Fibroblast of mammary gland (primary cell): ENCODE measurements around the gene SEC22B.
"Not testable (repeated sequence)": the region's sequence is repeated elsewhere in the genome, so short reads cannot be mapped to it uniquely, and the experiment has no call there.

ENCODE experiments used
- DNase-seq: peaks from one replicate; pipeline ENCODE4 v3.0.0-alpha.2; 2010; ENCODE audit warnings: low read depth
- H3K4me3 ChIP-seq: 2 replicates; pipeline ENCODE4 v1.5.1; 2011; ENCODE audit warnings: low read depth, mild to moderate bottlenecking, low read length, moderate library complexity; ENCODE audit not compliant: control insufficient read depth
- TF ChIP-seq, protein P1 (sequence below): conservative IDR thresholded peaks from 2 replicates; pipeline ENCODE4 v1.5.1; 2011; ENCODE audit warnings: low read depth, low read length, inconsistent platforms; ENCODE audit not compliant: control insufficient read depth, insufficient read depth

Gene SEC22B

DNA sequence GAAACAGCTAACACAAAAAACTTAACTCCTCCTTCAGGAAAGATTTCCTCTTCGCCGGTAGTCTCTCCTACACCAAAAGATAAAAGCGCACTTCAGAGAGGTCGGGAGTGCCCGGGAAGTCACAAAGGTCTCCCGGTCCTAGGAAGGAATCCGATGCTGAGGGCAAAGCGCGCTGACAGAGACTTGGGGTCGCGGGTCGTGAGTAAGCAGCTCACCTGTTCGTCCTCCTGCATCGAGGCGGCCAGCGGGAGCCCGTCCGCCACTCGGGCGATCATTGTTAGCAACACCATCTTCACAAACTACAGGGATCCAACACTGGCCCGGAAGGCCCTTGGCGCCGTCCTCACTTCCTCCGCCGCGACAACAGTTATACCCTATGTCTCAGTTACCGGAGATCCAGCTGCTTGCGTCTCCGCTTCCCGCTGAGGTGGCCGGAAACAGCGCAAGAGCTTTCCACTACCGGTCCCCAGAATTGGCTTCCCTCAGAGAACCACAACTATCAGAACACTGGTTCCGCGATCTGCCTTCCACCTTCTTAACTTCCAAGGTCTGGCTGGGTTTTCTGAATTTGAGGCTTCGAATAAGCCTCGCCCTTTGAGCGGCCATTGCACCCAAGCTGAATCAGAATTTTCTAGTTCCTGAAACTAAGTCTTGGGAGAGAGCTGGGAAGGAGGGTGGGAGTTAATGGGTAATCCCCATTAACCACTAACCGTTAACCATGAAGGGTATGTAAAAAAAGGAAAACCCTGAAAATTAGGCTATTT lies at the start of gene SEC22B:
SEC22B (minus strand) TSS at position 429 of the 764 bp plus-strand sequence; CDS start at position 290, 139 bp downstream.
- DNase-seq: peak; percentile 97
- H3K4me3 ChIP-seq: peak within 1 kb of the TSS; percentile 83
- TF ChIP-seq, protein P1, sequence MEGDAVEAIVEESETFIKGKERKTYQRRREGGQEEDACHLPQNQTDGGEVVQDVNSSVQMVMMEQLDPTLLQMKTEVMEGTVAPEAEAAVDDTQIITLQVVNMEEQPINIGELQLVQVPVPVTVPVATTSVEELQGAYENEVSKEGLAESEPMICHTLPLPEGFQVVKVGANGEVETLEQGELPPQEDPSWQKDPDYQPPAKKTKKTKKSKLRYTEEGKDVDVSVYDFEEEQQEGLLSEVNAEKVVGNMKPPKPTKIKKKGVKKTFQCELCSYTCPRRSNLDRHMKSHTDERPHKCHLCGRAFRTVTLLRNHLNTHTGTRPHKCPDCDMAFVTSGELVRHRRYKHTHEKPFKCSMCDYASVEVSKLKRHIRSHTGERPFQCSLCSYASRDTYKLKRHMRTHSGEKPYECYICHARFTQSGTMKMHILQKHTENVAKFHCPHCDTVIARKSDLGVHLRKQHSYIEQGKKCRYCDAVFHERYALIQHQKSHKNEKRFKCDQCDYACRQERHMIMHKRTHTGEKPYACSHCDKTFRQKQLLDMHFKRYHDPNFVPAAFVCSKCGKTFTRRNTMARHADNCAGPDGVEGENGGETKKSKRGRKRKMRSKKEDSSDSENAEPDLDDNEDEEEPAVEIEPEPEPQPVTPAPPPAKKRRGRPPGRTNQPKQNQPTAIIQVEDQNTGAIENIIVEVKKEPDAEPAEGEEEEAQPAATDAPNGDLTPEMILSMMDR: no peak

DNA sequence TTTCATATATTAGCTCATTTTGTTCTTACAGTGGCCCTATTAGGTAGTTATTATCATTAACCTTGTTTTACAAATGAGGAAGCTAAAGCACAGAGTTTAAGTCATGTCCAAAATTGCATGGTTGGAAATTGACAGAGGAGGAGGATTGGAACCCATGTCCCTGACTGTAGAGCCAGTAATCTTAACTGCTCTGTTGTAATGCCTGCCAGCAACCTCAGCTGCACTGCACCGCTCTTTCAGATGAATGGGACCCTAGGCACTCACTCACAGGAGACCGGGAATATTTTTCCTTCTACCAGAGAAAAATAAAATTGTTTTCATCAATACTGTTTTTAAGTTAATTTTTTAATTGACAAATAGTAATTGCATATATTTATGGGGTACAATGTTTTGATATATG lies 41.6 kb upstream of the SEC22B start:
- H3K4me3 ChIP-seq: not testable (repeated sequence)

DNA sequence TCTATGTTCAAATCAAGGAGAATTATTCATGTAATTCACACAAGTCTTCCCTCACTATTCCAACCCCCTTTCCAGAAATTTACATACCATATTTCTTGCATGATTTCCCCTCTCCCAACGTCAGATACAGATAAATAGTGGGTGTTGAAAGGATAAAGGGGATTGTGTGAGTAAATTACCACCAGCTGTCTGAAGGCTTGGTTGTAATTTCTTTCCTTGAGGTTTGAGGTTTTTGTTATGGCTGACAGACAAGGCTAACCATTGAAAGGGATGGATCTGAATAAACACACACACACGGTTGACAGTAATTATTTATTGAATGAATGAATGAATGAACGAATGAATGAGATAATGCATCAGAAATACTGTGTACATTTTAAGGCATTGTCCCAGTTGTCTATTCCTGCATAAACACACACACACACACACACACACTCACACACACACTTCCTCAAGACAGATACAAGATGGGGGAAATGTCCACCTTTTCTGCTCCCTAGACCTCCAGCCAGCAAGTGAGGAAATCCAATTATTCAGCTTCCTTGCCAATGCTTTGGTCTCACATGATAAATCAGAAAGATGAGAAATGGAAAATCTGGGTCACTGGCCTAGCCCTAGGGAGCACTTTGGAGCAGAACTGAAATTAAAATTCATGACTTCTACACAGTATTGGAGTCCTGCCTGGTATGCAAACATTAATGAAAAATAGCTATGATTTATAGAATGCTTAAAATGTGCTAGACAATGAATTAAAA lies 41.0 kb upstream of the SEC22B start:
- not testable (repeated sequence) for H3K4me3 ChIP-seq
- peak; percentile 47 for DNase-seq

More for the DNA sequence above, 41.6 kb upstream of the SEC22B start:
- not testable (repeated sequence) for DNase-seq

DNA sequence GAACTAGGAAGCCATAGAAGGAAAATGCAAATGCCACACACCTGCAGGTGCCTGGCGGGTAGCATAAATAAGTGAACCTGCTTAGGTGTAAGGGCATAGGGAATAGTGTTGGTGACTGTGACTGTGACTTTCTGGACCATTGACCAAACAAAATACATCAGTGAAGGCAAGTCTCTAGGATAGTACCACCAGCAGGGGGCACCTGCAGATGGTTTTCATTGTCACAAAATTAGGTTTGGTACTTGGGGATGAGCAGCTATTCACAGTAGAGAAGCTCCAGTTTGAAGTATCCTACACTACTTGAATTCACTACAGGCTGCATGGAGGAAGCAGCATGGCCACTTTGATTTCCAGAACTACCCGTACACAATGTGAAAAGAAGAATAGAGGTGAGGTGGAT lies 37.3 kb upstream of the SEC22B start:
- H3K4me3 ChIP-seq, DNase-seq: not testable (repeated sequence)

DNA sequence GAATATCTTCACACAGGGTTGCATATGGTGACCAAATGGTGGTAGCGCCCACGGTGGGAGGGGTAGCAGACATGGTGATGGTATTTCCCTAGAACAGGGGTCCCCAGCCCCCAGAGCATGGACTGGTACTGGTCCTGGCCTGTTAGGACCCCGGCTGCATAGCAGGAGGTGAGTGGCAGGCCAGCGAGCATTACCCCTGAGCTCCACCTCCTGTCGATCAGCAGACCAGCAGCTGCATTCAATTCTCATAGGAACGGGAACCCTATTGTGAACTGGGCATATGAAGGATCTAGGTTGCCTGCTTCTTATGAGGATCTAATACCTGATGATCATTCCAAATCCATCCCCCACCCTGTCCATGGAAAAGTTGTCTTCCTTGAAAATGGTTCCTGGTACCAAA lies 34.4 kb upstream of the SEC22B start:
- DNase-seq: not testable (repeated sequence)

DNA sequence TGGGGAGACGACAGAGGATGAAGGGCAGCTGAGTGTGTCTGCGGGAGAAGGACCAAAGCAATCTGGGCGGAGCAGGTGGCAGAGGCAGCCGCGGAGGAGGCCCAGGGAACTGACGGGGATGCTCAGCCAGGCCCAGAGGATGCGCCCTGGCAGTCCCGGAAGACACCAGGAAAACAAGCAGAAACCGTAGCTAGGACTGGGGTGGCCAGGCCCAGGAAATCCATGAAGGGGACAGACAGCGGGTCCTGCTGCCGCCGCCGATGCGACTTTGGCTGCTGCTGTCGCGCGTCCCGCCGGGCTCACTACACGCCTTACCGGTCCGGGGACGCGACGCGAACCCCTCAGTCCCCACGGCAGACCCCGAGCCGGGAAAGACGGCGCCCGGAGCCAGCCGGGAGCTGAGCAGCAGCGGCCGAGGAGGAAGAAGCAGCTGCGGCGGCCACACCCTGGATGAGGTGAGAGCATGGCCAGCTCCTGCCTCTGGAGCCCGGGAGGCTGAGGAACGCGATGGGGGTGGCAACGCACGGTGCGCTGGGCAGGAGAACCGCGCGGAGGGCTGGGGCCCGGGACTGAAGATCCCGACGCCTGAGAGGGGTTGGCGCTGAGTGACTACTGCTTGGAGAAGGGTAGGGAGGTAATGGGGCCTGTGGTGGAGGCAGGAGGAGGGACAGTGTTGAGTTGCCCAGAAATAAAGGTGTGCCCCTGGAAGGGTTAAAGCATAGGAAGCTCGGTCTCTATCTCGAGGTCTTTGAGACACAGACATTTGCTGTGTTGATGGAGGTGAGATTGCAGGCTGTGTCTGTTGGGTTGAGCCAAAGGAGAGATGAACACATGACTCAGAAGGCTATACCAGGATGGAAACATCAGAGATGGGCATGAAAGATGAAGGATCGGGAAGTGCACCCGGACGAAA lies 20.8 kb upstream of the SEC22B start:
- DNase-seq: not testable (repeated sequence)
- peak overlapping the region; percentile 47 for H3K4me3 ChIP-seq

More for the DNA sequence above, 34.4 kb upstream of the SEC22B start:
- not testable (repeated sequence) for H3K4me3 ChIP-seq

DNA sequence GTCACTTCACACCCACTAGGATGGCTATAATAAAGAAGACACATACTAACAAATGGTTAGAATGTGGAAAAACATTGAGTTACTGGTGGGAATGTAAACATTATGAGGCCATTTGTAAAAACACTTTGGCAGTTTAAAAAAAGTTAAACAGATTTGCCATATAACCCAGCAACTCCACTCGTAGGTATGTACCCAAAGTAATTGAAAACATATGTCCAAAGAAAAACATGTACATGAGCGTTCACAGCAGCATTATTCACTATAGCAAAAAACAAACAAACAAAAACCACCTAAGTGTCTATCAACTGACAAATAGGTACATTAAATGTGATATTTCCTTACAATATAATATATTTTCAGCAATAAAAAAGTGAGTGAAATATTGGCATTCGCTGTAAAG lies 12.3 kb upstream of the SEC22B start:
- DNase-seq, H3K4me3 ChIP-seq: not testable (repeated sequence)

DNA sequence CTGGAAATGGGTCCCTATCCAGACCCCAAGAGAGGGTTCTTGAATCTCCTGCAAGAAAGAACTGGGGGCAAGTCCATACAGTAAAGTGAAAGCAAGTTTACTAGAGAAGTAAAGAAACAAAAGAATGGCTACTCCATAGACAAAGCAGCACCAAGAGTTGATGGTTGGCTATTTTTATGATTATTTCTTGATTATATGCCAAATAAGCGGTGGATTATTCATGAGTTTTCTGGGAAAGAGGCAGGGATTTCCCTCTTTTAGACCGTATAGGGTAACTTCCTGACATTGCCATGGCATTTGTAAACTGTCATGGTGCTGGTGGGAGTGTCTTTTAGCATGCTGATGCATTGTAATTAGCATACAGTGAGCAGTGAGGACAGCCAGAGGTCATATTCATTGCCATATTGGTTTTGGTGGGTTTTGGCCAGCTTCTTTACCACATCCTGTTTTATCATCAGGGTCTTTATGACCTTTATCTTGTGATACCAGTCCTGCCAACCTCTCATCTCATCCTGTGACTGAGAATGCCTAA lies 5.9 kb upstream of the SEC22B start:
- DNase-seq, H3K4me3 ChIP-seq: not testable (repeated sequence)

DNA sequence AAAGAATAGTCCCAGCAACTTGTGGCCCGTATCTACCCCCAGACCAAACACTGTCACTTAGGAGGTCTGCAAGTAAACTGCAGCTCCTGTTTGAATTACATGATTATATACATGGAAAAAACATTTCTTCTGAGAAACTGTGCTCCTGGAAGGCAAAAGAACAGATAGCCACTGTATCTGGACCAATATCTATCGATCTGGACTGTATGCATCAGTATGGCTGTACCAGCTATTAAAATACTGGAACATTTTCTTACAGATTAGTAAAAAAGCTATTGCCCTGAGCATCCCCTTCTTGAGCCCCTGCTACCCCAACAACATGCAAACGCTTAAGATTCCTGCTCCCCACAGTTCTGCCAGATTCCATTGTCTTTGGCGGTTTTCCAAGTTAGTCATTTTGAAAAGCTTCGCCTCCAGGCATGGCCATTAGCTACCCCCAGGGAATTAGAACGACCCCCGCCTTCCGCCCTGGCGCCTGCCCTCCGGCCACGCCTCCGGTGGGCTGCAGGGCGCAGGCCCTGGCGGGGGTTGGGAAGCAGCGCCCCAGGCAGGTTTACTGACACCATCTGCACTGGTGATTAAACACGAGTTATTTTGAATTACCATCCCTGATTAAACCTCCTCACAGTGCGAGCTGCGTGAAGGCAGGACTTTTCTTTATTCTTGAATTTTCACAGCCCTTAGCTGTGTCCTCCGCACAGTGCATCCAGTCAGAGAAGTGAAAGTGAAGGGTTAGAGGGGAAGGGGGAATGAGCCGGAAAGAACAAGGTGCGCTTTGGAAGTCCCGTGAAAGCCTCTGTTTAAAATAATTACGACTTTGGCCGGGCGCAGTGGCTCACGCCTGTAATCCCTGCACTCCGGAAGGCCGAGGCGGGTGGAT lies 3.7 kb upstream of the SEC22B start:
- DNase-seq: peak; percentile 87
- H3K4me3 ChIP-seq: peak overlapping the region; percentile 21

DNA sequence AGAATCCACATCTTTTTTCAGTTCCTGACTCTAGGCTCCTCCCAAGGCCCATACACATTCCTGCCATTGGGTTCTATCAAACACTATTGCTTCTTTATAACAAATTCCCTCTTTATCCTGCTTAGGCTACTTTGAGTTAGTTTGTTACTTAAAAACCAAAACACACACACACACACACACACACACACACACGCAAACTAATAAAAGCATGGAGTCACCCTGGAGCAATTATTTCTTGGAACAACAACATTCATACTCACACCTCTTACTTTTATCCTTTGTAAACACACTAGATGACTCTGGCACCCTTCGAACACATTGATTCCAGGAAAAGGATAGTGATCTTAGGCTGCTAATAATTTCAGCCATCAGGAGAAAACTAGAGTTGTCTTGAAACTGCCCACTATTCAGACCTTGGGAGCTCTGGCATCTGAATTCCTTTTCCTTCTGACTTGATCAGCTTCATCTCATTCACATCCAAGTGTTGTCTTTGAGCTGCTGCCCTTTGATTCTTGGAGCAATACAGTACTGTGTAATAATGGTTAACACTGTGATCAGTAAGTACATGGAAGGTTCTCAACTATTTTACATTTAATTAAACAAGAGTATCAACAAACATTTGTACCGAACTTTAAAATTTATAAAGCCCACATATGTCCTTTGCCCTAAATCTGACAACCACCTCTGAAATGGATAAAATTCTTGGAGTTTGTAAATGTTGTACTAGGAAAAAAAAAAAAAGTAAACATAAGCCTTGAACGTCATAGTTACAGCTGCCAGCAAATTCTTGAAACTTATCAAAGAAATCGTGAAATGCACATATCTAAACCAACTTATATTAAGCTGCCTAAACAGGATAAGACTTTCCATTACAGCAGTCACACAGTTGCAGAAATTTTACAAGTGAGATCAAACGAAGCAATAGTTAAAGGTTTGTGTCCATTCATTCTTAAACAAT lies 2.8 kb upstream of the SEC22B start:
- peak overlapping the region; percentile 21 for H3K4me3 ChIP-seq
- TF ChIP-seq, protein P1: peak; percentile 10
- peak; percentile 82 for DNase-seq

DNA sequence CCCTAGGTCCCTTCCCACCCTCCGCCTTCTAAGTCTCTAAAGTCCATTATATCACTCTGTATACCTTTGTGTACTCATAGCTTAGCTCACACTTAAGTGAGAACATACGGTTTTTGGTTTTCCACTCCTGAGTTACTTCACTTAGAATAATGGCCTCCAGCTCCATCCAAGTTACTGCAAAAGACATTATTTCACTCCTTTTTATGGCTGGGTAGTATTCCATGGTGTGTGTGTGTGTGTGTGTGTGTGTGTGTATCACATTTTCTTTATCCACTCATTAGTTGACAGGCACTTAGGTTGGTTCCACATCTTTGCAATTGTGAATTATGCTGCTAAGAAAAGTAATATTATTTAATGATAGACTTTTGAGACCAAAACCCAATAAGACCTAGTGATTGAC lies 1.7 kb upstream of the SEC22B start:
- not testable (repeated sequence) for DNase-seq, H3K4me3 ChIP-seq

DNA sequence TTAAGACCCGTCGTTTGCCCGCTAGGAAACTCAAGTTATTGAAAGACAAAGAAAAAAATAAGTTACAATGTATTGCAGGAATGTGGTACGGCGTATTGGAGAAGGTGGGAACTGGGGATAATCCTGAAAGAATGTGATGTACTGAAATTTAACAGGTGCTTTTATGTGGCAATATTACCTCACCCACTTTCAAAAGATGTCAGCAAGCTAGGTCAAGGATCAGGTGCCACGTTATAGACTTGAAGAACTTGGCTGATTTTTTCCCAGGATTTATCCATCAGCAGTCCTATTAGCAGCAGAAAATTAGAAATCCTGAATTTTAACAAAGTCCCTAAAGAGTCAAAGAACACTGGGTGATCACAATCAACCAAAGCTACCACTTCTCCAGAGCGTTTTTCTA lies 632 bp downstream of the SEC22B start:
- peak; percentile 31 for DNase-seq

DNA sequence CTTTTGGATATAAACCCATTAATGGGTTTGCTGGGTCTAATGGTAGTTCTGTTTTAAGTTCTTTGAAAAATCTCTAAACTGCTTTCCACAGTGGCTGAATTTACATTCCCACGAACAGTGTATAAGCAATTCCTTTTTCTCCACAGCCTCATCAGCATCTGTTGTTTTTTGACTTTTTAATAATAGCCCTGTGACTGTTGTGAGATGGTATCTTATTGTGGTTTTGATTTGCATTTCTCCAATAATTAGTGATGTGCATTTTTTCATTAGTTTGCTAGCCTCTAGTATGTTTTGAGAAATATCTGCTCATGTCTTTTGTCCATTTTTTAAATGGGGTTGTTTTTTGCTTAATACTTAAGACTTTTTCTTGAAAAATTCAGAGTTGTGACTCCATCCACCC lies 11.6 kb downstream of the SEC22B start:
- not testable (repeated sequence) for DNase-seq, H3K4me3 ChIP-seq

More for the DNA sequence above, 632 bp downstream of the SEC22B start:
- H3K4me3 ChIP-seq: peak overlapping the region; percentile 83
